A673 (cell line): Measurements from ENCODE around the gene ME3.

Experiments
- EZH2 ChIP-seq: fragments of 200-600 bp; sonication (generic); IDR thresholded peaks from 2 replicates; pipeline ENCODE4 v1.6.1; 2017; ENCODE audit warnings: borderline replicate concordance, low read depth, mild to moderate bottlenecking, mixed read lengths, antibody characterized with exemption, low read length; ENCODE audit not compliant: poor library complexity, severe bottlenecking
- TF ChIP-seq, protein P1 (sequence below): fragments of 300-800, 200-600 bp; sonication (generic); conservative IDR thresholded peaks from 2 replicates; pipeline ENCODE4 v1.5.1; 2017; ENCODE audit warnings: low read depth, mild to moderate bottlenecking, antibody characterized with exemption, low read length, moderate library complexity, mixed read lengths

DNA sequence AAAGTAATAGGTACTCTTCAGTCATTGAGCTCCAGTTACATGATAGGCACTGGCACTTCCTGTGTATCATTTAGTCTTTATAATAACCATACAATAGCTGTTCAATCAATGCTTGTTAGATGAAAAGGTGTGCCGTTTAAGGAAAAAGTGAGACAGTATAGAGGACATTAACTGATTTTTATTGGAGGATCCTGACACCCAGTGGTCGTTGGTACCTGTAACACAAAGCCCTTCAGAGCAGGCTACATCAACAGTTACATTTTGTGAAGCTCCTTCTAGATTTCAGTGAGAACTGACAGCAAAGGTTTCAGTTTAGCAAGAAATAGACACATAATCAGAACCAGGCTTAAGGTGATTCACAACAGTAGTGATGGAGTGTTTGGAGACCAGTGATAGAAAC is 253.5 kb downstream of the ME3 start:
- TF ChIP-seq, protein P1, sequence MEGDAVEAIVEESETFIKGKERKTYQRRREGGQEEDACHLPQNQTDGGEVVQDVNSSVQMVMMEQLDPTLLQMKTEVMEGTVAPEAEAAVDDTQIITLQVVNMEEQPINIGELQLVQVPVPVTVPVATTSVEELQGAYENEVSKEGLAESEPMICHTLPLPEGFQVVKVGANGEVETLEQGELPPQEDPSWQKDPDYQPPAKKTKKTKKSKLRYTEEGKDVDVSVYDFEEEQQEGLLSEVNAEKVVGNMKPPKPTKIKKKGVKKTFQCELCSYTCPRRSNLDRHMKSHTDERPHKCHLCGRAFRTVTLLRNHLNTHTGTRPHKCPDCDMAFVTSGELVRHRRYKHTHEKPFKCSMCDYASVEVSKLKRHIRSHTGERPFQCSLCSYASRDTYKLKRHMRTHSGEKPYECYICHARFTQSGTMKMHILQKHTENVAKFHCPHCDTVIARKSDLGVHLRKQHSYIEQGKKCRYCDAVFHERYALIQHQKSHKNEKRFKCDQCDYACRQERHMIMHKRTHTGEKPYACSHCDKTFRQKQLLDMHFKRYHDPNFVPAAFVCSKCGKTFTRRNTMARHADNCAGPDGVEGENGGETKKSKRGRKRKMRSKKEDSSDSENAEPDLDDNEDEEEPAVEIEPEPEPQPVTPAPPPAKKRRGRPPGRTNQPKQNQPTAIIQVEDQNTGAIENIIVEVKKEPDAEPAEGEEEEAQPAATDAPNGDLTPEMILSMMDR: peak; percentile 41
- no peak for TF ChIP-seq EZH2
